GM12801 (cell line): ENCODE data around the gene AFAP1.

Experiments
- TF ChIP-seq, protein P1 (sequence below): IDR thresholded peaks from one replicate; pipeline ENCODE4 v1.5.1; 2011; ENCODE audit warnings: control low read depth; ENCODE audit not compliant: insufficient read length; ENCODE audit errors: extremely low read depth

AFAP1 gene

DNA sequence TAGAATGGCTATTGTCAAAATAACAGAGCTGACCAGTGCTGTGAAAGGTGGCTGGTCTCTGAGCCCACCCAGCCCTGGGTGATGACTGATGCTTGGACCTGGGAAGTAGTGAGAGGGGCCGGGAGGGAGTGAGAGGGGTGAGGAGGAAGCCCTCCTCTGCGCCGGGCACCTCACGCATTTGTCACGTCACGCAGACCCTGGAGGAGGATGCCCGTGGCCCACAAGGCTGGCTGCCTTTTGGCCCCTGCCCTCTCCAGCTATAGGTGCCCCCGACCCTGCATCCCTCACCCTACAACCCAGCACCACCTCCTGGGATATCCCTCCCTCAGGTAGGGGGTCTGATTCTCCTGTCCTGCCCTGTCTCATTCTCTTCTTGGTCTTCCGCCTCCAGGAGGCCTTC is 207.4 kb downstream of the AFAP1 start:
- TF ChIP-seq, protein P1, sequence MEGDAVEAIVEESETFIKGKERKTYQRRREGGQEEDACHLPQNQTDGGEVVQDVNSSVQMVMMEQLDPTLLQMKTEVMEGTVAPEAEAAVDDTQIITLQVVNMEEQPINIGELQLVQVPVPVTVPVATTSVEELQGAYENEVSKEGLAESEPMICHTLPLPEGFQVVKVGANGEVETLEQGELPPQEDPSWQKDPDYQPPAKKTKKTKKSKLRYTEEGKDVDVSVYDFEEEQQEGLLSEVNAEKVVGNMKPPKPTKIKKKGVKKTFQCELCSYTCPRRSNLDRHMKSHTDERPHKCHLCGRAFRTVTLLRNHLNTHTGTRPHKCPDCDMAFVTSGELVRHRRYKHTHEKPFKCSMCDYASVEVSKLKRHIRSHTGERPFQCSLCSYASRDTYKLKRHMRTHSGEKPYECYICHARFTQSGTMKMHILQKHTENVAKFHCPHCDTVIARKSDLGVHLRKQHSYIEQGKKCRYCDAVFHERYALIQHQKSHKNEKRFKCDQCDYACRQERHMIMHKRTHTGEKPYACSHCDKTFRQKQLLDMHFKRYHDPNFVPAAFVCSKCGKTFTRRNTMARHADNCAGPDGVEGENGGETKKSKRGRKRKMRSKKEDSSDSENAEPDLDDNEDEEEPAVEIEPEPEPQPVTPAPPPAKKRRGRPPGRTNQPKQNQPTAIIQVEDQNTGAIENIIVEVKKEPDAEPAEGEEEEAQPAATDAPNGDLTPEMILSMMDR = no peak

DNA sequence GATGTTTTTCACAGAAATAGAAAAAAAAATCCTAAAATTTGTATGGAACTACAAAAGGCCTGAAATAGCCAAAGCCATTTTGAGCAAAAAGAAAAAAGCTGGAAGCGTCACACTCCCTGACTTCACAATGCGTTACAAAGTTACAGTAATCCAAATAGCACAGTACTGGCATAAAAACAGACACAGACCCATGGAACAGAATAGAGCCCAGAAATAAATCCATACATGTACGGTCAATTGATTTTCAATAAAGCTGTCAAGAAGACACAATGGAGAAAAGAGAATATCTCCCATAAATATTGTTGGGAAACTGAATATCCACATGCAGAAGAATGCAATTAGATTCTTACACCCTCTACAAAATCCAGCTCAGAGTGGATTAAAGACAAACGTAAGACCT is 208.2 kb downstream of the AFAP1 start:
- TF ChIP-seq, protein P1 = no peak

DNA sequence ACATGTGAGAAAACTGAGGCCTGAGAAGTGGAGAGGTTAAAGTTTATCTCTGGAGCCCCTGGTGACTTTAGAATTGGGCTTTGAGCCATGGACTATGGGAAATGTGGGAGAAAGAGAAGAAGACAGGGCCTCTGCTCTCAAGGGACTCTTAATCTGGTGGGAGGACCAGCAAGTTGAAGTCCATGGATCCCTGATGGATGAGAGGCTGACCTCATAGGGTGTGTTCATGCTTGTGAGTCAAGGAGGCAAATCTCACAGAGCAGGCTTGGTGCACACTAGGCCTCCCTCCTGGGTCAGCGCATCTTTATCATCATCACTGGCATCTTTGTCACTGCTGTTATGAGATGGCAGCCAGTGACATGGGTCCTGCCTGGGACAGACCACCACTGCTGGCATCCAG is 211.9 kb downstream of the AFAP1 start:
- TF ChIP-seq, protein P1 = no peak

DNA sequence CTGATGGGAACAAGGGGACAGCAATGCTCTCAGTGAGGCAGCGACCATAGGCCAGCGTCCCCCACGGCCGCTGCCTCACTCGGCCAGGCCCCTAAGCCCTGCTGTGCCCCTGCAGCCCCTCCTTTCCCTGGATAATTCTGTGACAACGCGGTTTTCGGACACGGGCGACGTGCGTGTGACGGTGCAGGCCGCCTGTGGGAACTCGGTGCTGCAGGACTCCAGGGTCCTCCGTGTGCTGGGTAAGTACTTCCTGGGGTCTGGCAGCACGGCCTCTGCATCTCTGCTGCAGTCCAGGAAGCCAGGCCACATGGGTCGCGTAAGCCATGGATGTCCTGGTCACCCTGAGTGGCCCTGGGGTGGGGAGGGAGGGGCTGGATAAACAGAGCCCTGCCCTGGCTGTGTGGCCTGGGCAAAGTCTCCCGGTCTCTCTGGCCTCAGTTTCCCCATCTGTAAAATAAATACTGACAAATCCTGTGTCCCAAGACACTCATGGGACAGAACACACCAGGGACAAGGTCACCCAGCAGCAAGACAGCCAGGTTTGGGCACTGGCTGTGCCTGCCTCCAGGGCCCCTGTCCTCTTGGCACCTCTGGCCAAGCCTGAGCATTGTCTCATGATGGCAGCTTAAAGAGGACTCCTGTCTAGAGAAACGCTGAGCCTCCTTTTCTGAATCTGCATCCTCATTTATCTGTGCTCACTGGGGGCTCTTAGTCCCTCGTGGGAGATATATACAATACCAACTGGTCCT is 212.8 kb downstream of the AFAP1 start:
- TF ChIP-seq, protein P1 = no peak

DNA sequence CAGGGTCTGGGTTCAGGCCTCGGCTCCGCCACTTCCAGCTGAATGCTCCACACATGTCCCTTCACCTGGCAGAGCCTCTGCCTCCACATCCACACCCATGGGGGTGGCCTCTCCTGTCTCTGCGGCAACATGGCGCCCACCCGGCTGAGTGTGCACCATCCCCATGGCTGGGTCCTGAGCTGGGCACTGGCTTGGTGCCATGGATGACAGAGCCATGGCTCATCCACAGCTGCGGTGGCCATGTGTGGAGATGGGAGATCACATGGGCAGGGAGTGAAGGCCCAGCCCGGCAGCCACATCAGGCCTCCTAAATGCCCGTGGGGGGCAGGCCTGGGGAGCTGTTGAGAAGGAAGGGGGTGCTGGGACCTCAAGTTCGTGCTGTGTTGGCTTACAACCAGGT is 213.7 kb downstream of the AFAP1 start:
- TF ChIP-seq, protein P1 = no peak

DNA sequence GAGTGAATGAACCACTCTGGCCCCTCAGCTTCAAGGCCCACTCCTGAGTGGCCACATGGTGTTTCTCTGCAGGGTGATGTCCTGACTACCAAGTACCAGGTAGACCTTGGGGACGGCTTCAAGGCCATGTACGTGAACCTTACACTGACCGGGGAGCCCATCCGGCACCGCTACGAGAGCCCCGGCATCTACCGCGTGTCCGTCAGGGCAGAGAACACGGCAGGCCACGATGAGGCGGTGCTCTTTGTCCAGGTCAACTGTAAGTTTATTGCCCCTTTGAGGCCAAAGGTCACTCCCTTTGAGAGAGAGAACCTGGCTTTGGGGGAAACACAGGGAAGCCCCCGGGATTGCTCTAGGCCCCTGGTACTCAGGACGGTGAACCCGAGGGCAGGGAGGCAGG is 216.0 kb downstream of the AFAP1 start:
- TF ChIP-seq, protein P1 = no peak

DNA sequence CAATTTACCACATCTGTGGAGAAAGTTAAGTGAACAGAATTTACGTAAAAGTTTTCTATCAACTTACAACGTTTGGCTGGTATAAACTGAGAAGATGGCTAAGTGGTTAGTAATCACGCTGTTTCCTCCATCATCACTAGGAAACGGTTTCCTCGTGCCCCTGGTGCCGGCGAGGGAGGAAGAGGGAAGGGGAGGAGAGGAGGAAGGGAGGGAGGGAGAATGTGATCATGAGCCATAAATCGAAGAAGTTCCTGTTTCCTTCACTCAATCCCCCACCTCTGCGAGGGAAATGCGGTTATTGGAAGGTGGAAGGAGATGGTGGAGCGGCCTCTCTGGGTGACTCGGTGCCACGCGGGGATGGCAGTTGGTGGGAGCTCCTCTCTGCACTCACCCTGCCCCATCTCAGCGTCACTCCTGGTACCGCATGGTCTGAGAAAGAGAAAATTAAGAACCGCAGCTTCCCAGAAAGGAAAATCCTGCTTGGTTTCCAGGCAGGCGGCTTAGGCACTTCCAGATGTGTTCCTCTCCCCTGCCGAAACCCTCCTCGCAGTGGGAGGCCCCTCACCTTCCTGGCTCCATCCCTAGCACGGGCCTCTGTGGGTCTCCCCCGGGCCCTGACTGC is 216.8 kb downstream of the AFAP1 start:
- TF ChIP-seq, protein P1 = no peak
